ENCODE measurements around the gene LDHD.

The LDHD gene

GRCh38 chr16:75143941-75144340 lies 27.4 kb upstream of the LDHD start:
- peaks cover 1% of the 10 kb centered on the region for H3K79me2 ChIP-seq (ENCODE audit: insufficient read depth, low read length)
- H3K9me2 ChIP-seq (replicated peaks; ENCODE audit: insufficient read depth, low read length) = no peaks in the 10 kb centered on the region
- H3K9ac ChIP-seq (ENCODE audit: low read length) = no peak overlapping the region
- H3K27me3 ChIP-seq (ENCODE audit: low read length) = no peaks in the 10 kb centered on the region
- H3K4me3 ChIP-seq (ENCODE audit: insufficient read depth, low read length, poor library complexity, severe bottlenecking) = no peak overlapping the region
- no peaks in the 10 kb centered on the region for H3F3A ChIP-seq (ENCODE audit: insufficient read depth)
- TF ChIP-seq EZH2phosphoT487 (conservative IDR thresholded peaks at IDR 0.05; ENCODE audit: low read length) = no peak
- TF ChIP-seq CTCF (IDR thresholded peaks at IDR 0.05; ENCODE audit: insufficient read depth, low read length, poor library complexity, severe bottlenecking) = no peak
- no peaks in the 10 kb centered on the region for H4K20me1 ChIP-seq (ENCODE audit: low read depth, low read length)
- no peak overlapping the region for H3K4me2 ChIP-seq (ENCODE audit: low read depth, low read length, poor library complexity, severe bottlenecking)
- no peak overlapping the region for H2AFZ ChIP-seq (ENCODE audit: low read depth, low read length, severe bottlenecking)
- H3K27ac ChIP-seq (ENCODE audit: low read depth, low read length) = no peak overlapping the region
- H3K9me3 ChIP-seq (ENCODE audit: insufficient read depth, low read length) = no peaks in the 10 kb centered on the region
- H3K36me3 ChIP-seq (ENCODE audit: low read length) = no peaks in the 10 kb centered on the region

GRCh38 chr16:75139498-75139897 lies 22.9 kb upstream of the LDHD start:
- H3F3A ChIP-seq (ENCODE audit: insufficient read depth) = no peaks in the 10 kb centered on the region
- H3K79me2 ChIP-seq (ENCODE audit: insufficient read depth, low read length) = no peaks in the 10 kb centered on the region
- H3K4me2 ChIP-seq (ENCODE audit: low read depth, low read length, poor library complexity, severe bottlenecking) = no peak overlapping the region
- no peak overlapping the region for H3K27ac ChIP-seq (ENCODE audit: low read depth, low read length)
- H3K9me3 ChIP-seq (ENCODE audit: insufficient read depth, low read length) = no peaks in the 10 kb centered on the region
- H3K27me3 ChIP-seq (ENCODE audit: low read length) = no peaks in the 10 kb centered on the region
- H3K36me3 ChIP-seq (ENCODE audit: low read length) = no peaks in the 10 kb centered on the region
- H3K9me2 ChIP-seq (replicated peaks; ENCODE audit: insufficient read depth, low read length) = no peaks in the 10 kb centered on the region
- TF ChIP-seq EZH2phosphoT487 (conservative IDR thresholded peaks at IDR 0.05; ENCODE audit: low read length) (no peak), CTCF (IDR thresholded peaks at IDR 0.05; ENCODE audit: insufficient read depth, low read length, poor library complexity, severe bottlenecking) (no peak)
- no peak overlapping the region for H3K9ac ChIP-seq (ENCODE audit: low read length)
- H3K4me3 ChIP-seq (ENCODE audit: insufficient read depth, low read length, poor library complexity, severe bottlenecking) = no peak overlapping the region
- no peaks in the 10 kb centered on the region for H4K20me1 ChIP-seq (ENCODE audit: low read depth, low read length)
- H2AFZ ChIP-seq (ENCODE audit: low read depth, low read length, severe bottlenecking) = no peak overlapping the region

- Histone ChIP-seq H3K9me2 (replicated peaks; ENCODE audit: insufficient read depth, low read length) (no peaks in the 10 kb centered on the region), H4K20me1 (ENCODE audit: low read depth, low read length) (no peaks in the 10 kb centered on the region), H3K27me3 (ENCODE audit: low read length) (no peaks in the 10 kb centered on the region), H2AFZ (ENCODE audit: low read depth, low read length, severe bottlenecking) (no peak overlapping the region), H3K27ac (ENCODE audit: low read depth, low read length) (no peak overlapping the region), H3K79me2 (ENCODE audit: insufficient read depth, low read length) (no peaks in the 10 kb centered on the region), H3K4me2 (ENCODE audit: low read depth, low read length, poor library complexity, severe bottlenecking) (no peak overlapping the region), H3K9me3 (ENCODE audit: insufficient read depth, low read length) (no peaks in the 10 kb centered on the region), H3K36me3 (ENCODE audit: low read length) (no peaks in the 10 kb centered on the region), H3K4me3 (ENCODE audit: insufficient read depth, low read length, poor library complexity, severe bottlenecking) (no peak overlapping the region), H3K9ac (ENCODE audit: low read length) (no peak overlapping the region), H3F3A (ENCODE audit: insufficient read depth) (no peaks in the 10 kb centered on the region)
- no peak for TF ChIP-seq EZH2phosphoT487 (conservative IDR thresholded peaks at IDR 0.05; ENCODE audit: low read length)
Observed at GRCh38 chr16:75138636-75139035, 22.1 kb upstream of the LDHD start.

GRCh38 chr16:75138233-75138632 lies 21.7 kb upstream of the LDHD start:
- Histone ChIP-seq H3K4me2 (ENCODE audit: low read depth, low read length, poor library complexity, severe bottlenecking) (no peak overlapping the region), H3K27ac (ENCODE audit: low read depth, low read length) (no peak overlapping the region)
- TF ChIP-seq CTCF (IDR thresholded peaks at IDR 0.05; ENCODE audit: insufficient read depth, low read length, poor library complexity, severe bottlenecking) (no peak), EZH2phosphoT487 (conservative IDR thresholded peaks at IDR 0.05; ENCODE audit: low read length) (no peak)

More at GRCh38 chr16:75138233-75138632, 21.7 kb upstream of the LDHD start:
- no peak overlapping the region for H3K9ac ChIP-seq (ENCODE audit: low read length)
- H3K36me3 ChIP-seq (ENCODE audit: low read length) = no peaks in the 10 kb centered on the region
- H3K9me3 ChIP-seq (ENCODE audit: insufficient read depth, low read length) = no peaks in the 10 kb centered on the region
- H3F3A ChIP-seq (ENCODE audit: insufficient read depth) = no peaks in the 10 kb centered on the region
- H4K20me1 ChIP-seq (ENCODE audit: low read depth, low read length) = no peaks in the 10 kb centered on the region
- H3K27me3 ChIP-seq (ENCODE audit: low read length) = no peaks in the 10 kb centered on the region
- no peaks in the 10 kb centered on the region for H3K9me2 ChIP-seq (replicated peaks; ENCODE audit: insufficient read depth, low read length)
- no peaks in the 10 kb centered on the region for H3K79me2 ChIP-seq (ENCODE audit: insufficient read depth, low read length)
- H2AFZ ChIP-seq (ENCODE audit: low read depth, low read length, severe bottlenecking) = no peak overlapping the region
- H3K4me3 ChIP-seq (ENCODE audit: insufficient read depth, low read length, poor library complexity, severe bottlenecking) = no peak overlapping the region

All from SU-DHL-6 (cell line).